ENCODE data around the gene HOXD3.

- TF ChIP-seq CTCF (IDR thresholded peaks at IDR 0.05) (no peak), POLR2A (IDR thresholded peaks at IDR 0.05) (no peak)
Observed at GRCh38 chr2:176148751-176149421, 8.2 kb upstream of the HOXD3 start.

Data from lower leg skin (tissue), 3 donors.